ENCODE results near the gene THOC6. TPM values are rescaled to one million over a fixed set of nuclear protein-coding genes. Genes with fewer than 3 reads are reported as not detected.

Gene THOC6
- total RNA-seq, 2 experiments from 2014 or later: 49.5 to 58.4 TPM

DNA sequence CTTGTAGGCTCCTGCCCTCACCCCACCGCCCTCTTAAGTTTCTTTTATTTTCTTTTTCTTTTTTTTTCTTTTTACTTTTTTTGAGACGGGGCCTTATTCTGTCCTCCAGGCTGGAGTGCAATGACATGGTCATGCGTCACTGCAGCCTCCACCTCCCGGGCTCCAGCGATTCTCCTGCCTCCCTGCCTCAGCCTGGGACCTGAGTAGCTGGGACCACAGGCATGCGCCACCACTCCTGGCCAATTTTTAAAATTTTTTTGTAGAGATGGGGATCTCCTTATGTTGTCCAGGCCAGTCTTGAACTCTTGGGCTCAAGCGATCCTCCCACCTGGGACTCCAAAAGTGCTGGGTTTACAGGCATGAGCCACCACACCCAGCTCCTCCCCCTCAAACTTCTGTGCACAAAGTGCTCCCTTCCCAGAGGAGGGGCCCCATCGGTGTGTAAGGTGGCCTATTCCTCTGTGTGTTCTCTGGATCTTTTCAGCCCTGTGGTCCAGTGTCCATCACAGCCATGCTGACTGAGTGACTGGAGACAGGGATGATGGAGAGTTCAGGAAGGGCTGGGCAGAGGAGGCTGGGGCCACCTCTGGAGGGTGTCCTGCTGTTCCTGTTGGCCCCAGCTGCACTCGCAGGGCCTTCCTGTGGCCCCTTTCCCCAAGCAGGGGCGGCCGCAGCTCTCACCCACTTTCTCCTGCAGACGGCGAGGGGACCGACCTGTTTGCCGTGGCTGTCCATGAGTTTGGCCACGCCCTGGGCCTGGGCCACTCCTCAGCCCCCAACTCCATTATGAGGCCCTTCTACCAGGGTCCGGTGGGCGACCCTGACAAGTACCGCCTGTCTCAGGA lies 32.7 kb downstream of the THOC6 start:
- peaks cover 45% of the 10 kb centered on the region for H3K36me3 Mint-ChIP-seq (ENCODE audit: low read depth)
- no peak for DNase-seq
- H3K27me3 Mint-ChIP-seq: no peaks in the 10 kb centered on the region
- H3K4me1 Mint-ChIP-seq: peaks cover 64% of the 10 kb centered on the region
- POLR2A ChIA-PET: no interaction called here
- H3K27ac Mint-ChIP-seq: peak overlapping the region; percentile 88
- CTCF ChIA-PET: interaction anchor here (1.1 to 6.0 kb wide), 7 partner anchors 9 to 94 kb away, joined by 3 to 67 read pairs (median 5); partner anchors contain the start of gene IL32
- H3K9me3 Mint-ChIP-seq: no peaks in the 10 kb centered on the region
- peak overlapping the region; percentile 93 for H3K4me3 Mint-ChIP-seq

DNA sequence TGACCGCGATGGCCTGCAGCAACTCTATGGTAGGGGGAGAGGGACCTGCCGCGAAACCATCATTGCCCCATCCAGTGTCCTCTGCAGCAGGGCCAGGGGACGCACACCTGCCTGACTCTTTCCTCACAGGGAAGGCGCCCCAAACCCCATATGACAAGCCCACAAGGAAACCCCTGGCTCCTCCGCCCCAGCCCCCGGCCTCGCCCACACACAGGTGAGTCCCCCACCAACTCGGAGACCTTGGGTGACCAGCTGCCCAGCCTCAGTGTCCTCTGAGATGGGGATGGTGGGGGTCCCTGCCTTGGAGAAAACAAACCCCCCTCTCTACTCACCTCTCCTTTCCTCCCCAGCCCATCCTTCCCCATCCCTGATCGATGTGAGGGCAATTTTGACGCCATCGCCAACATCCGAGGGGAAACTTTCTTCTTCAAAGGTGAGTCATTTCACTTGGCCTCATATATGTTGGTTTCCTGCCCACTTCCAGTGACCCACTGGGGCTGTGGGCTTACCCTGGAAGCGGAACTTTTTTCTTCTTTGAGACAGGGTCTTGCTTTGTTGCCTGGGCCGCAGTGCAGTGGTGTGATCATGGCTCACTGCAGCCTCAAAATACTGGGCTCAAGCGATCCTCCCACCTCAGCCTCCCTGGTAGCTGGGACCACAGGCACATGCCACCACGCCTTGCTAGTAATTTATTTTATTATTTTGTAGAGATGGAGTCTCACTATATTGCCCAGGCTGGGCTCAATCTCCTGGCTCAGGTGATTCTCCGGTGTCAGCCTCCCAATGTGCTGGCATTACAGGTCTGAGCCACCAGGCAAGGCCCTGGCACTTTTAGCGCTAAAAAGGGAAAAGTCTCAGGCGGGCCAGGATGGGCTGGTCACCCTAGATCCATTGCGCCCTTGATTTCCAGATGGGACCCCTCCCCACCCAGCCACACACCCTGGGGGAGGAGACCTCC lies 33.6 kb downstream of the THOC6 start:
- POLR2A ChIA-PET: no interaction called here
- H3K9me3 Mint-ChIP-seq: no peaks in the 10 kb centered on the region
- no peak for DNase-seq
- peak overlapping the region; percentile 88 for H3K27ac Mint-ChIP-seq
- peak overlapping the region; percentile 93 for H3K4me3 Mint-ChIP-seq
- no peaks in the 10 kb centered on the region for H3K27me3 Mint-ChIP-seq
- H3K4me1 Mint-ChIP-seq: peaks cover 64% of the 10 kb centered on the region
- H3K36me3 Mint-ChIP-seq (ENCODE audit: low read depth): peaks cover 38% of the 10 kb centered on the region
- CTCF ChIA-PET: interaction anchor here (0.8 to 11.0 kb wide), 15 partner anchors 8 to 101 kb away, joined by 3 to 72 read pairs (median 11); partner anchors contain the start of genes HCFC1R1, THOC6 and ZSCAN10

DNA sequence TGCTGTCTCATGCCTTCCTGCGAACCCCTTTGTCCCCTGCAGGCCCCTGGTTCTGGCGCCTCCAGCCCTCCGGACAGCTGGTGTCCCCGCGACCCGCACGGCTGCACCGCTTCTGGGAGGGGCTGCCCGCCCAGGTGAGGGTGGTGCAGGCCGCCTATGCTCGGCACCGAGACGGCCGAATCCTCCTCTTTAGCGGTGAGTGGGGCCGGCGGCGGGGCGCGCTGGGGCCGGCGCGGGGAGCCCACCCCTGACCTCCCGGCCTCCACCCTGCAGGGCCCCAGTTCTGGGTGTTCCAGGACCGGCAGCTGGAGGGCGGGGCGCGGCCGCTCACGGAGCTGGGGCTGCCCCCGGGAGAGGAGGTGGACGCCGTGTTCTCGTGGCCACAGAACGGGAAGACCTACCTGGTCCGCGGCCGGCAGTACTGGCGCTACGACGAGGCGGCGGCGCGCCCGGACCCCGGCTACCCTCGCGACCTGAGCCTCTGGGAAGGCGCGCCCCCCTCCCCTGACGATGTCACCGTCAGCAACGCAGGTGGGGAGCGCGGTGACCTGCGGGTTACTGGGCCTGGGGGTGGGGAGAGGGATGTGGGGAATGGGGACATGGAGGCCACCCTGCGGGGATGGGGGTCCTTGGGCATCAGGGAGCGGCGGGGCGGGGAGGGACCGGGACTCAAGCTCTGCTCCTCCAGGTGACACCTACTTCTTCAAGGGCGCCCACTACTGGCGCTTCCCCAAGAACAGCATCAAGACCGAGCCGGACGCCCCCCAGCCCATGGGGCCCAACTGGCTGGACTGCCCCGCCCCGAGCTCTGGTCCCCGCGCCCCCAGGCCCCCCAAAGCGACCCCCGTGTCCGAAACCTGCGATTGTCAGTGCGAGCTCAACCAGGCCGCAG lies 34.5 kb downstream of the THOC6 start:
- Mint-ChIP-seq H3K36me3 (ENCODE audit: low read depth) (peaks cover 37% of the 10 kb centered on the region), H3K9me3 (no peaks in the 10 kb centered on the region), H3K27ac (peak overlapping the region; percentile 91), H3K4me1 (peaks cover 72% of the 10 kb centered on the region), H3K27me3 (no peaks in the 10 kb centered on the region), H3K4me3 (peak overlapping the region; percentile 93)
- CTCF ChIA-PET: interaction anchor here (0.6 to 11.0 kb wide), 30 partner anchors 9 to 217 kb away, joined by 3 to 72 read pairs (median 6); partner anchors contain the start of genes HCFC1R1, THOC6, ZNF205 and ZNF213
- POLR2A ChIA-PET: interaction anchor here (2.3 kb wide), 1 partner anchor 71 kb away, joined by 11 read pairs; no protein-coding TSS in a partner anchor
- peak; percentile 64 for DNase-seq

DNA sequence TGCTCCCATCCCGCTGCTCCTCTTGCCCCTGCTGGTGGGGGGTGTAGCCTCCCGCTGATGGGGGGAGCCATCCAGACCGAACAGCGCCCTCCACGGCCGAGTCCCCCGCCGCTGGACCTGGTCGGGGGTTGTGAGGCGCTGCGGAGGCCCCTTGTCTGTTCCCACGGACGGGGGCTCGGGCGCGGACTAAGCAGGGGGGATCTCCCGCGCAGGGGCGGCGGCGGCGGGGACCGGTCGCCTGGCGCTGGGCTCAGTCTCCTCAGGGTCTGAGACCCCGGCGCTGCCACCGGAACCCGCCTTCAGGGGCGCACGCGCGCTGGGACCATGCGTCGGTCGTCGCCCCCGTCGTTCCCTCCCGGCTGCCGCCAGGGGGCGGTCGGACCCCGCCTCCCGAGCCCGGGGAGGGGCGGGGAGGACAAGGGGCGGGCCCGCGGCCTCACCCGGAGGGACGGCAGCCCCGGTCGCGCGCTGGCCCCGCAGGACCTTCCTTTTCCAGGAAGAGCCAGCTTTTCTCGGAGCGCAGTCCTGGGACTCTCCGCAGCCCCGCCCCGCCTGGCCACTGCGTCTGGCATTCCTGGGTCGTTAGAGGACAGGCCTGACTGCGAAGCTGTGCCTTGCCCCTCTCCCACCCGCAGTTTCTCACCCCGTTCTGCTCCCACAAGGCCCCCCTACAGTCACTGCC lies 35.3 kb downstream of the THOC6 start:
- Mint-ChIP-seq H3K9me3 (no peaks in the 10 kb centered on the region), H3K36me3 (ENCODE audit: low read depth) (peaks cover 30% of the 10 kb centered on the region), H3K27me3 (no peaks in the 10 kb centered on the region), H3K27ac (peak overlapping the region; percentile 91), H3K4me3 (peak overlapping the region; percentile 93), H3K4me1 (peaks cover 72% of the 10 kb centered on the region)
- peak; percentile 86 for DNase-seq
- CTCF ChIA-PET: interaction anchor here (0.6 to 11.0 kb wide), 33 partner anchors 10 to 216 kb away, joined by 3 to 72 read pairs (median 6); partner anchors contain the start of genes HCFC1R1, THOC6, ZNF205 and ZNF213
- POLR2A ChIA-PET: interaction anchor here (0.6 to 2.3 kb wide), 2 partner anchors 37 to 70 kb away, joined by 5 to 11 read pairs; no protein-coding TSS in a partner anchor

DNA sequence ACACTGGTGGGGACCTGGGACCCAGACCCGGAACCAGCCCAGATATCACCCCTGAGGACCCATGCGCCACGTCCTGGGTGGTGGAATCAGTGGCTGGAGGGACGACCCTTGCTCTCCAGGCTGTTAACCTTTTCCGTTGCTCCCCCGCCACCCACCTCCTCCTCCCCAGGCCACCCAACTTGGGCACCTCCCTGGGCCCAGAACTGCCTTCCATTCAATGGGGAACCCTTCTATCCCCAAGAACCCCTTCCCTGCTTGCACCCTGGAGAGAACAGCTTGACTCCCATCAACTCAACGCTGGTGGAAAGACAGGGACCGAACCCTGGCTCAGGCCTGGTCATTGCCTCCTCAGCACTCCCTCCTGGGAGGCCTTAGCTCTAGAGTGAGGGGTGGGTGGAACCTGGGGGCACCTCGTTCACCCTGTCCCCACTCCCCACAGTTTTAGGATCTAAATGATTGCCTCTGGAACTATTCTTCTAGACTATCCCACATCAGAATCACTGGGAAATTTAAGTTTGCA lies 35.9 kb downstream of the THOC6 start:
- Mint-ChIP-seq H3K4me1 (peaks cover 73% of the 10 kb centered on the region), H3K9me3 (no peaks in the 10 kb centered on the region), H3K4me3 (peak overlapping the region; percentile 93), H3K36me3 (ENCODE audit: low read depth) (peaks cover 27% of the 10 kb centered on the region), H3K27me3 (no peaks in the 10 kb centered on the region), H3K27ac (peak overlapping the region; percentile 85)
- DNase-seq: no peak
- POLR2A ChIA-PET: interaction anchor here (0.6 to 2.3 kb wide), 2 partner anchors 70 to 144 kb away, joined by 5 to 11 read pairs; no protein-coding TSS in a partner anchor
- CTCF ChIA-PET: interaction anchor here (0.7 to 11.0 kb wide), 16 partner anchors 9 to 112 kb away, joined by 3 to 72 read pairs (median 8); partner anchors contain the start of gene ZSCAN10

DNA sequence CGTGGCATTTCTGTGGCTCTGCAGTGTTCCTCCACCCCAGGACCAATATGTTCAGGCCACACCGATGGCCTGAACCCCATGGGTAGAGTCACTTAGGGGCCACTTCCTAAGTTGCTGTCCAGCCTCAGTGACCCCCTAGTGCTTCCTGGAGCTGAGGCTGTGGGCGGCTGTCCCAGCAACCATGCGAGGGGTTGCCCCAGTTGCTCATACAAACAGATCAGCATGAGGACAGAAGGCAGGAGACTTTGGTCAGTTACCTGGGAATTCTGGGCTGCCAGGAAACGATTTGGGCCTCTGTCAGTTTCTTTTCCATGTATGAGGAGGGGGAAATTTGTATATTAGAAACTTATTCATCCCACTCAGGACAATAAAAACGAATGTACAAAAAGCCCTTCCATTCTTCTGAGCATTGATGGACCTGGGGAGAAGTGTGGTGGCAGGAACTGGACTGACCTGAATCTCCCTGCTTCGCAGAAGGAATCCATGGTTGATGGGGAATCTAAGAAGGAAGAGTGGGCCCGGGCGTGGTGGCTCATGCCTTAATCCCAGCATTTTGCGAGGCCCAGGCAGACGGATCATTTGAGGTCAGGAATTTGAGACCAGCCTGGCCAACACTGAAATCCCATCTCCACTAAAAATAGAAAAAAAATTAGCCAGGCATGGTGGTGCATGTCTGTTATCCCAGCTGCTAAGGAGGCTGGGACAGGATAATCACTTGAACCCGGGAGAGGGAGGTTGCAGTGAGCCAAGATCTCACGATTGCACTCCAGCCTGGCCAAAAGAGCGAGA lies 36.7 kb downstream of the THOC6 start:
- H3K27ac Mint-ChIP-seq: peak overlapping the region; percentile 85
- ChIA-PET POLR2A (interaction anchor here (0.6 to 2.3 kb wide), 2 partner anchors 69 to 145 kb away, joined by 5 to 11 read pairs; no protein-coding TSS in a partner anchor), CTCF (interaction anchor here (1.3 to 11.0 kb wide), 9 partner anchors 8 to 102 kb away, joined by 5 to 72 read pairs (median 16); partner anchors contain the start of gene ZSCAN10)
- H3K36me3 Mint-ChIP-seq (ENCODE audit: low read depth): peaks cover 22% of the 10 kb centered on the region
- no peaks in the 10 kb centered on the region for H3K9me3 Mint-ChIP-seq
- peak overlapping the region; percentile 93 for H3K4me3 Mint-ChIP-seq
- DNase-seq: no peak
- no peaks in the 10 kb centered on the region for H3K27me3 Mint-ChIP-seq
- peaks cover 71% of the 10 kb centered on the region for H3K4me1 Mint-ChIP-seq

DNA sequence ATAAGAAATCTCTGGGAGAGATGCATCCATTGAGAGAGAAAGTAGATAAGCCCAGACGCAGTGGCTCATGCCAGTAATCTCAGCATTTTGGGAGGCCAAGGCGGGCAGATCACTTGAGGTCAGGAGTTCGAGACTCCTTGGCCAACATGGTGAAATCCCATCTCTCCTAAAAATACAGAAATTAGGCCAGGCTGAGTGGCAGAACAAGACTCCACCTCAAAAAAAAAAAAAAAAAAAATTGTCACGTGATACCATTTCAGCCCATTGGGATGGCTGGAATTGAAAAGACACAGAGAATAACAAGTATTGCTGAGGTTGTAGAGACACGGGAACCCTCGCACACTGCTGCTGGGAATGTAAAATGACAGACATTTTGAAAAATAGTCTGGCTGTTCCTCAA lies 38.7 kb downstream of the THOC6 start:
- Mint-ChIP-seq H3K36me3 (ENCODE audit: low read depth) (peaks cover 26% of the 10 kb centered on the region), H3K4me3 (no peak overlapping the region), H3K4me1 (peaks cover 52% of the 10 kb centered on the region), H3K27me3 (no peaks in the 10 kb centered on the region), H3K27ac (no peak overlapping the region), H3K9me3 (no peaks in the 10 kb centered on the region)
- DNase-seq: no peak
- ChIA-PET POLR2A (no interaction called here), CTCF (interaction anchor here (0.8 to 11.0 kb wide), 8 partner anchors 14 to 88 kb away, joined by 3 to 72 read pairs (median 6); no protein-coding TSS in a partner anchor)

DNA sequence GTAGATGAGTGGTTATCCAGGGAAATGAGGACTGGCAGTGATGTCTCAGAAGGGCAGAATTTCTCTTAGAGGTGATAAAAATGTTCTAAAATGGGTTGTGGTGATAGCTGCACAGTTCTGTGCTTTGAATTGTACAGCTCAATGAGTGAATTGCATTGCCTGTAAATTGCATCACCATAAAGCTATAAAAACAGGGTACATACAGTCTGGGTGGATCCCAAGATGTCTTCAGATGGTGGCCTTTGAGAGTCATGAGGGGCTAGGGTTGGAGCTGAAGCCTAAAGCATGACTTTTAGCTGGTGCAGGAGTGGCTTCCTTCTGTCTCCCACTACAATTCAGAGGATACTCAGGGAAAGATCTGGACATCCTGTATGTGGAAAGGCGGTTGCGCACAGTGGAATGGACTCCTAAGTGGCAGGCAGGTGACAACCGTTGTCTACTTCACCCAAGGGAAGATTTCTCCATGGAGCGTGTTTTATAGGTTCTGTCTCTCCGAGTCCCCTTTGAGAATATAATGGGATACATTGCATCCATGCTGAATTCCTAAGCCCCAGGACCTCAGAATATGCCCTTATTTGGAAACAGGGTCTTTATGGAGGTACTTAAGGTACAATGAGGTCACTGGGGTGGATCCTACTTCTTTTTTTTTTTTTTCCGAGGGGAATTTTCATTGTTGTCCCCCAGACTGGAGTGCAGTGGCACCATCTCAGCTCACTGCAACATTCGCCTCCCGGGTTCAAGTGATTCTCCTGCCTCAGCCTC lies 40.0 kb downstream of the THOC6 start:
- peak overlapping the region; percentile 100 for H3K4me3 Mint-ChIP-seq
- H3K9me3 Mint-ChIP-seq: no peaks in the 10 kb centered on the region
- peak overlapping the region; percentile 97 for H3K27ac Mint-ChIP-seq
- POLR2A ChIA-PET: interaction anchor here (1.1 kb wide), 1 partner anchor 11 kb away, joined by 3 read pairs; no protein-coding TSS in a partner anchor
- DNase-seq: no peak
- CTCF ChIA-PET: interaction anchor here (0.6 to 11.0 kb wide), 14 partner anchors 8 to 102 kb away, joined by 3 to 72 read pairs (median 4); no protein-coding TSS in a partner anchor
- H3K27me3 Mint-ChIP-seq: no peaks in the 10 kb centered on the region
- H3K36me3 Mint-ChIP-seq (ENCODE audit: low read depth): peaks cover 34% of the 10 kb centered on the region
- peaks cover 55% of the 10 kb centered on the region for H3K4me1 Mint-ChIP-seq

DNA sequence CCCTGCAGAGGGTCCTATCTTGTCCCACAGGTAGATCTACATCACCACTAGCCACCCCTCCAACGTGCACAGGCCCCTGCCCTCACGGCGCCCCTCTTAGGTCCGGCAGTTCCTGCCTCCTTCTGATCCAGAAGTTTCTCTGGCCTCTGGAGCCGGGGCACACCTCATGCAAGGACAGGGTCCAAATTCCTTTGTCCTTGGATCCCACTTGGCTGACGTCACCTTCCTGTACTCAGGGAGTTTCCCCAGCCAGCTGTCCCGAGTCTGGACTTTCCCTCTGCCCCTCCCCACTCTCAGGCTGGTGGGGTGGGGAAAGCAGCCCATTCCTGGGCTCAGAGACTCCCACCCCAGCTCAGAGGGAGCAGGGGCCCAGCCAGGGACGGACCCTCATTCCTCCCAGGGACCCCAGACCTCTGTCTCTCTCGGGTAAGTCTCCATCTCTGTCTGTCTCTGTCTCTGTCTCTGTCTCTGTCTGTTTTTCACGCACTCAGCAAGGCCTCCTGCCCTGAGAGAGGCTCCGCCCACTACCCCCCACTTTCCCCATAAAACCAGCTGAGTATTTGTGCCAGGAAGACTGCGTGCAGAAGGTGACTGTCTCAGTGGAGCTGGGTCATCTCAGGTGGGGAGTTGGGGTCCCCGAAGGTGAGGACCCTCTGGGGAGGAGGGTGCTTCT lies 41.4 kb downstream of the THOC6 start, which contains the start of gene IL32:
TSS of gene IL32 (plus strand) at position 572 of the 673 bp plus-strand sequence. CDS start 172 bp downstream, outside the sequence.
- H3K27me3 Mint-ChIP-seq: no peaks in the 10 kb centered on the region
- peak; percentile 82 for DNase-seq
- CTCF ChIA-PET: interaction anchor here (0.6 to 11.0 kb wide), 13 partner anchors 9 to 65 kb away, joined by 3 to 72 read pairs (median 5); no protein-coding TSS in a partner anchor
- peak within 1 kb of the TSS; percentile 97 for H3K27ac Mint-ChIP-seq
- no peaks in the 10 kb centered on the region for H3K9me3 Mint-ChIP-seq
- POLR2A ChIA-PET: interaction anchor here (0.6 to 2.7 kb wide), 8 partner anchors 10 to 154 kb away, joined by 3 to 21 read pairs (median 4); partner anchors contain the start of gene FLYWCH1
- H3K4me3 Mint-ChIP-seq: peak within 1 kb of the TSS; percentile 100
- H3K36me3 Mint-ChIP-seq (ENCODE audit: low read depth): peaks cover 46% of the 10 kb centered on the region
- peaks cover 59% of the 10 kb centered on the region for H3K4me1 Mint-ChIP-seq
